ENCODE measurements around the gene STARD3NL.
"Not testable (repeated sequence)": the region's sequence is repeated elsewhere in the genome, so short reads cannot be mapped to it uniquely, and the experiment has no call there.

DNA sequence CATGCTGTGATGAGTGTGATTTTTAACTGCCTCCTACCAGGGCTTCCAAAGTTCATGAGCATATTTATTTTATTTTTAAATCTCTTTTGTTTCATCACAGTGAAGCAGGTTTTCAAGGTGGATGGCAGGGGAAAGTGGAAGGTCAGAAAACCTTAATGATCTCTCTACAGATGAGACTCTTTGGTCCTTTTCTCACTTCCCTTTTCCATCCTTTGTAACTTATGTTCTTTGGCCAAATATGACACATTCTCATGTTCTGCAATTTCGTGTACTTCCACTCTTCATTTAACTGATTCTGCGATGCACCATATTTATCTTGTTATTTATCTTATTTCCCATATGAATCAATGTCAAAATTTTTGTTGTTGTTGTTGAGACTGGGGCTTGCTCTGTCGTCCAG lies 71.8 kb downstream of the STARD3NL start:
- TF ChIP-seq, protein P1, sequence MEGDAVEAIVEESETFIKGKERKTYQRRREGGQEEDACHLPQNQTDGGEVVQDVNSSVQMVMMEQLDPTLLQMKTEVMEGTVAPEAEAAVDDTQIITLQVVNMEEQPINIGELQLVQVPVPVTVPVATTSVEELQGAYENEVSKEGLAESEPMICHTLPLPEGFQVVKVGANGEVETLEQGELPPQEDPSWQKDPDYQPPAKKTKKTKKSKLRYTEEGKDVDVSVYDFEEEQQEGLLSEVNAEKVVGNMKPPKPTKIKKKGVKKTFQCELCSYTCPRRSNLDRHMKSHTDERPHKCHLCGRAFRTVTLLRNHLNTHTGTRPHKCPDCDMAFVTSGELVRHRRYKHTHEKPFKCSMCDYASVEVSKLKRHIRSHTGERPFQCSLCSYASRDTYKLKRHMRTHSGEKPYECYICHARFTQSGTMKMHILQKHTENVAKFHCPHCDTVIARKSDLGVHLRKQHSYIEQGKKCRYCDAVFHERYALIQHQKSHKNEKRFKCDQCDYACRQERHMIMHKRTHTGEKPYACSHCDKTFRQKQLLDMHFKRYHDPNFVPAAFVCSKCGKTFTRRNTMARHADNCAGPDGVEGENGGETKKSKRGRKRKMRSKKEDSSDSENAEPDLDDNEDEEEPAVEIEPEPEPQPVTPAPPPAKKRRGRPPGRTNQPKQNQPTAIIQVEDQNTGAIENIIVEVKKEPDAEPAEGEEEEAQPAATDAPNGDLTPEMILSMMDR (IDR thresholded peaks at IDR 0.05), result not testable (repeated sequence)
- TF ChIP-seq EP300 (IDR thresholded peaks at IDR 0.05), result not testable (repeated sequence)
